NK-92 (cell line): ENCODE data around the gene ARPP19.
"Not testable (repeated sequence)": the region's sequence is repeated elsewhere in the genome, so short reads cannot be mapped to it uniquely, and the experiment has no call there.

Experiments
- DNase-seq: peaks from one replicate; lab custom pipeline; 2025; ENCODE audit not compliant: unreplicated experiment; lab: John Stamatoyannopoulos, UW

ARPP19 gene

DNA sequence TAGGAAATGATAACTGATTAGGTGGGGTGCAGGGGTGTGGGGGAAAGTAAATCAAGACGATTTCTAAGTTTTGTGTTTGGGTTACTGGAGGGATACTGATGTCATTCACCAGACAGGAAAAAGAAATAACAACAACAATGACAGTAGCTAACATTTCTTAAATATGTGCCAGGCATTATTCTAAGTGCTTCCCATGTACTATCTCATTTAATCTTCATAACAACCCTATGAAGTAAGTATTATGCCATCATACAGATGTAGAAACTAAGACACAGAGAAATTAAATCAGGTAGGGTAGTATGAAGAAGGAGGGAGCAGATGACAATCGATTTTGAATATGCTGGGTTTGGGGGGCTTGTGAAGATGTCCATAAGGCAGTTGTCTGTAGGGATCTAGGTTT, 53.5 kb downstream of the ARPP19 start:
- DNase-seq = no peak

DNA sequence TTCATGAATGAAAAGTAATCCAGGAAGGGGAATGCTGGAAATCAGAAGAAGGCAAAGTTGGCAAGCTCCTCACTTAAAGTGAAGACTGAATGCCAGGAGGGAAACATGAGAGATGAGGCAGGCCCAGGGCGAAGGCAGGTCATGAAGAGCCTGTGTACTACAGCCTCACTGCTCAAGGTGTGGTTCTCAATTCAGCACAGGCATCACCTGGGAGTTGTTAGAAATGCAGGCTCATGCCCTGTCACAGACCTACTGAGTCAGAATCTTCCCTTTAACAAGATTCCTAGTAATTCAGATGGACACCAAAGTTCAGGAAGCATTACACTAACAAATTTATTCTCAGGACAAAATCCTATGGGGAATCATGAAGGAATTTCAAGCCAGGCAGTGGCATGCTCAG, 54.3 kb downstream of the ARPP19 start:
- DNase-seq = no peak

- DNase-seq = not testable (repeated sequence)
These were observed 56.0 kb downstream of the ARPP19 start for GRCh38 chr15:52512869-52513268.

DNA sequence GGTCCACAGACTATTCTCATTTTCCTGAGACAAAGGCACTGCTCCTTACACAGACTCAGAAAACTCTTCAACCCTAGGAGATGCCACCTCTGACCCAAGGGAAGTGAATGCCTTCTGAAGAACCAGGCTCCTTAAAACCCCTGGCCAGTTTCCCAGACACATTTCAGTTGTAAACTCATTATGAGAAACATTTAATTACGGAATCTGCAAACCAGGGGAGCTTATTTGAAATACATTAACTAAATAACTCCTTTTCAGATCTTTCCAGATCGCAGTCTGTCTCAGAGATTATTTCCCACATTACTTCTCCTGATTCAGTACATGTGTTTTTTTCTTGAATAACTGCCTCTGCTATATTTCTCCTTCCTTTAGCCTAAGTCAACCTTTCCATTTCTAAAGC, 57.7 kb downstream of the ARPP19 start:
- no peak for DNase-seq

- no peak for DNase-seq
These were observed 59.2 kb downstream of the ARPP19 start for GRCh38 chr15:52509500-52510245.

DNA sequence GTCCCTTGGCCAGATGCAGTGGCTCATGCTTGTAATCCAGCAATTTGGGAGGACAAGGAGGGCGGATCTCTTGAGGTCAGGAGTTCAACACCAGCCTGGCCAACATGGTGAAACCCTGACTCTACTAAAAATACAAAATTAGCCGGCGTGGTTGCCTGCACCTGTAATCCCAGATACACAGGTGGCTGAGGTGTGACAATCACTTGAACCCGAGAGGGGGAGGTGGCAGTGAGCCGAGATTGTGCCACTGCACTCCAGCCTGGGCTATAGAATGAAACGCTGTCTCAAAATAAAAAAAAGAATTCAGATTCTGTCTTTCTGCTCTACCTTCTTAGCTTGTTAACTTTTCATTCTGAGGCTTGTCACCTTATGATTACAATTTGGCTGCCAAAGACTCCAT, 62.3 kb downstream of the ARPP19 start:
- no peak for DNase-seq

DNA sequence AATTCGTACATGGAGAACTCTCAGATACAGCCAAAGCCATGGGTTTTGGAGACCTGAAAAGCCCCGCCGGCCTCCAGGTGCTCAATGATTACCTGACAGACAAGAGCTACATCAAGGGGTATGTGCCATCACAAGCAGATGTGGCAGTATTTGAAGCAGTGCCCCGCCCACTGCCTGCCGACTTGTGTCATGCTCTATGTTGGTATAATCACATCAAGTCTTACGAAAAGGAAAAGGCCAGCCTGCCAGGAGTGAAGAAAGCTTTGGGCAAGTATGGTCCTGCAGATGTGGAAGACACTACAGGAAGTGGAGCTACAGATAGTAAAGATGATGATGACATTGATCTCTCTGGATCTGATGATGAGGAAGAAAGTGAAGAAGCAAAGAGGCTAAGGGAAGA, 63.7 kb downstream of the ARPP19 start:
- no peak for DNase-seq

- DNase-seq = no peak
These were observed 64.9 kb downstream of the ARPP19 start for GRCh38 chr15:52503788-52504496.

GRCh38 chr15:52502608-52503007, 66.2 kb downstream of the ARPP19 start:
- DNase-seq = no peak

DNA sequence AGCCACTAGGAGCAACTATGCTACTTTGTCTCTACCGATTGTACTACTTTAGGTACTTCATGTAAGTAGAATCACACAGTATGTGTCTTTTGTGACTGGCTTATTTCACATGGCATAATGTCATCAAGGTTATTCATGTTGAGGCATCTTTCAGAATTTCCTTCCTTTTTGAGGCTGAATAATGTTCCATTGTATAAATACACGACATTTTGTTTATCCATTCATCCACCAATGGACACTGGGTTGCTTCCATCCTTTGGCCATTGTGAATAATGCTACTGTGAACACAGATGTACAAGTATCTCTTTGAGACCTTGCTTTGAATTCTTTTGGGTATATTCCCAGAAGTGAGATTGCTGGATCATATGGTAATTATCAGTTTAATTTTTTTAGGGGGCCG, 69.3 kb downstream of the ARPP19 start:
- no peak for DNase-seq

DNA sequence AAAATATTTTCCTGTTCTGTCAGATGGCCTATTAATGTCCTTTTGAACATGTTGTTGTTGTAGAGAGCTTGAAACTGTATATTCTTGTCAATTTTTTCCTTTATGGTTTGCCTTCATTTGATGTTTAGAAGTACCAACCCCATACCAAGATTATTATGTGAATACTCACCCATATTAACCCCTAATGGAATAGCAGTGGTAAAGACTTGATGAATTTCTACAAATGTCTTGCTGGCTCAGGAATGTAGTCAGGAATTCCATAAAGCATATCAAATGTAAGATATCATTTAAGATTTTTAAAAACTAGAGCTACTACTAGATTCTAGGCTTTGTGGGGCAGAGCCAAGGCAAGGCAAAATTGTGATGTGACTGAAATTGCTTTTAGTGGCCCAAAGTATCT, 70.1 kb downstream of the ARPP19 start:
- DNase-seq = no peak
